Globus pallidus (tissue), 1 donor: ENCODE measurements around the gene TTYH1.
A peak's percentile ranks its signal among the peaks of the same experiment; 100 is the strongest.
"Not testable (repeated sequence)": the region's sequence is repeated elsewhere in the genome, so short reads cannot be mapped to it uniquely, and the experiment has no call there.

Experiments
- DNase-seq: peaks from one replicate; pipeline ENCODE4 v3.0.0-alpha.2; 2015; ENCODE audit warnings: low spot score

Gene TTYH1

GRCh38 chr19:54461210-54461609, 45.9 kb downstream of the TTYH1 start:
- no peak for DNase-seq

- DNase-seq, result no peak
Observed at GRCh38 chr19:54461613-54462012, 46.3 kb downstream of the TTYH1 start.

GRCh38 chr19:54462047-54462654, 46.9 kb downstream of the TTYH1 start:
- no peak for DNase-seq

DNA sequence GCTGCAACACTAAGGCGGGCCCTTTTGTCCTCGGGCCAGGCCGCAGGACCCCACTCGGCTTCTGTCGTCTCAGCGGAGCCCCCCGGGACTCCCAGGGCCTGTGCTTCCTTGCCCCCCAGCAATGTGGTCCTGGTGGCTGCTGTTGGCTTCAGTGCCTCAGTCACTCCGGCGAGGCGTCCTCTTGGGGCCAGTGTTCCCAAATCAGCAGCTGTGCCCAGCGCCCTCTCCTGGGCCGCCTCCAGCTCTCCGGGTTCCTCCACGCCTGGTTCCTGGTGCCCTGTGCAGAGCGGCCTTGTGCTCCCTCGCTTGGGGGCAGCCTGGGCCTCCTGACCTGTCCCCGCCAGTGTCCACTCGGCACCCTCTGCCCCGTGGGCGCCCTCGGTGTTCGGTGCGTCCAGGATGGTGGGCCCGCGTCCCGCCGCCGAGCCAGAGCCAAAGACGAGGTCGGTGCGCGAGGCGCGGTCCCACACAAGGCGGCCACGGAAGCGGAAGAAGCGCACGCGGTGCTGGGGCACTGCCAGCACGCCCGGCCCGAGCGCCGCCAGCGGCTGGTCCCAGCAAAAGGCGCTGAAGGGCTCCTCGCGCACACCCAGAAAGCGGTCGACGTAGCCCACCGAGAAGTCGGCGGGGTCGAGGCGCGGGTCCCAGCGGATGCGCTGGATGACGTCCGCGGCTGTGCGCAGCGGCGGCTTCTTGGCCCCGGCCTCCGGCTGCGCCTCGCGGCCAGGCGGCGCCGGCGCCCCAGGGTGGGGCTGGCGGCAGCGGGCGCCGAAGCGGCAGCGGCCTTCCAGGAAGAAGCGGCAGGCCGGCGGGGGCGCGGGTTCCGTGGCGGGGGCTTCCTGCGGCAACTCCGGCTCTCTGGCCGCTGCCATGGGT, 47.6 kb downstream of the TTYH1 start:
- peak; percentile 57 for DNase-seq

DNA sequence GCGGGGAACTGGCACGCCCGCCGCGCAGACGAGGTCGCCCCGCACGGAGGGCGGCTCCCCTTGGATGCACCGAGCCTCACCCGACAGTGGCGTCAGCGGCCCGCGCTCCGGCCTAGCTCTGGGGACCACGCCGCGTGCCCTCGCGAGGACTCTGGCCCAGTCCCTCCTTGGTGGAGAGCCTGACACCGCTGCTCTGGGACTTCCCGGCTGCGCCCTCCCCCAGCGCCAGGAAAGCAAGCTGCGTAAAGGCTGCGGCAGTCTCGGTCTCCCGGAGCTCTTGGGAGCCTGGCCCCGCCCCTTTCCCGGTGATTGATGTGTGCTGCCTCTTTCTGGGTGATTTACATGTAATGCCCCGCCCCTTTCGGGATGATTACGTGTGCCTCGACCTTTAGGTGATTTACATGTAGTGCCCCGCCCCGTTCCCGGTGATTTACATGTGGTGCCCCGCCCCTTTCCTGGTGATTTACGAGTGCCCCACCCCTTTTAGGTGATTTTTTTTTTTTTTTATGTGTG, 48.3 kb downstream of the TTYH1 start, which contains the start of gene LENG9:
LENG9 (minus strand) TSS at position 248 of the 513 bp plus-strand sequence. CDS start 252 bp downstream, outside the sequence.
- DNase-seq, result peak; percentile 98

DNA sequence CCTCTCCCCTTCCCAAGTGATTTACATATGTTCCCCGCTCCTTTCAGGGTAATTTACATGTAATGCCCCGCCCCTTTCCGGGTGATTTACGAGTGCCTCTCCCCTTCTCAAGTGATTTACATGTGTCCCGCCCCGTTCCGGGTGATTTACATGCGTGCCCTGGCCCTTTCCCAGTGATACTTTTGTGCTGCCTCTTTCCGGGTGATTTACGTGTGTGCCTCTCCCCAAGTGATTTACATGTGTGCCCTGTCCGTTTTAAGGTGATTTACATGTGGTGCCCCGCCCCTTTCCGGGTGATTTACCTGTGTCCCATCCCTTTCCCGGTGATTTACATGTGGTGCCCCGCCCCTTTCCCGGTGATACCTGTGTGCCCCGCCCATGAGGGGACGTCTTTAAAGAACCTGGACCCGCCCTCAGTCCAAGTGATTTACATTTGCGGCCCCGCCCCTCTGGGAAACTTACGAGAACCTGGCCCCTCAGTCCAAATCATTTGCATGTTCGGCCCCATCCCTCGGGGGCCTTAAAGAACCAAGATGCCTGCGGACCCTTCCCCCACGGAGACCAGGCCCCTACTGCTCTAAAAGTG, 48.9 kb downstream of the TTYH1 start:
- DNase-seq, result no peak

GRCh38 chr19:54464630-54465425, 49.6 kb downstream of the TTYH1 start:
- peak; percentile 84 for DNase-seq

- DNase-seq, result no peak
Observed at GRCh38 chr19:54465426-54466109, 50.3 kb downstream of the TTYH1 start.

- not testable (repeated sequence) for DNase-seq
Observed at GRCh38 chr19:54466110-54466480, 50.8 kb downstream of the TTYH1 start.

GRCh38 chr19:54469496-54469934, 54.3 kb downstream of the TTYH1 start:
- no peak for DNase-seq

GRCh38 chr19:54470276-54470887, 55.1 kb downstream of the TTYH1 start:
- no peak for DNase-seq

DNA sequence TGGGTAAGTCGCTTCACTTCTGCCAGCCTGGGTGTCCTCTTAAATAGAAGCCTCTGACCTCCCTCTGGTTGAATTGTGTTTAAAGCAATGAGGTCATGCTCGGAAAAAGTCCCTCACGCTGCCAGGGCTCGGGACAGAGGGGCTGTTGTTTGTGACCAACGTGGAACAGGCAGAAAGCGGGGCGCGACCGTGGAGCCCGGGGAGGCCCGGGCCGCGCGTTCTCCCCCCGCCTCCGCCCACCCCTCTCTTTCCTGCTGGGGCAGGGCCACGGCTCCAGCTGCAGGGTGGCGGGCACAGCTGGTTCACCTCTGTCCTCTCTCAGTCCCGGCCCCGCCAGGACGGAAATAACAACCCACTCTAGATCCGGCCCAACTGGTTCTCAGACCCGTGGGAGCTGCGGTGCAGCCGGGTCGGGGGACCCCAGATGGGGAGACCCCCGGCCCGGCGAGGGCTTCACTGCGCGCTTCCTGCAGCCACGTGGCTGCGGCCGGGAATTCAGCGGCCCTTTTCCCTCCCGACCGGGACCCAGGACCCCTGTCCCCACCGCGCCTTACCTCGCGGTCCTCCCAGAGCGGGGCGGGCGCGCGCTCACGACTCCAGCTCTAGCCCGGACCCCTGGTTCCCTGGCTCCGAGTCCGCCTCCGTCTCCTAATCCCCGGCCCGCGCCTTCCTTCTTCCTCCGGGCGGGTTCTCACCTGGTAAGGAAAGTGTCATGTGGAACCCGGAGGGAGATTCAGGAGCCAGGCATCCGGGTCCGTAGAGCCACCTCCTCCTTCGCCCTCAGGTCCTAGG, 55.9 kb downstream of the TTYH1 start:
- DNase-seq, result peak; percentile 72

DNA sequence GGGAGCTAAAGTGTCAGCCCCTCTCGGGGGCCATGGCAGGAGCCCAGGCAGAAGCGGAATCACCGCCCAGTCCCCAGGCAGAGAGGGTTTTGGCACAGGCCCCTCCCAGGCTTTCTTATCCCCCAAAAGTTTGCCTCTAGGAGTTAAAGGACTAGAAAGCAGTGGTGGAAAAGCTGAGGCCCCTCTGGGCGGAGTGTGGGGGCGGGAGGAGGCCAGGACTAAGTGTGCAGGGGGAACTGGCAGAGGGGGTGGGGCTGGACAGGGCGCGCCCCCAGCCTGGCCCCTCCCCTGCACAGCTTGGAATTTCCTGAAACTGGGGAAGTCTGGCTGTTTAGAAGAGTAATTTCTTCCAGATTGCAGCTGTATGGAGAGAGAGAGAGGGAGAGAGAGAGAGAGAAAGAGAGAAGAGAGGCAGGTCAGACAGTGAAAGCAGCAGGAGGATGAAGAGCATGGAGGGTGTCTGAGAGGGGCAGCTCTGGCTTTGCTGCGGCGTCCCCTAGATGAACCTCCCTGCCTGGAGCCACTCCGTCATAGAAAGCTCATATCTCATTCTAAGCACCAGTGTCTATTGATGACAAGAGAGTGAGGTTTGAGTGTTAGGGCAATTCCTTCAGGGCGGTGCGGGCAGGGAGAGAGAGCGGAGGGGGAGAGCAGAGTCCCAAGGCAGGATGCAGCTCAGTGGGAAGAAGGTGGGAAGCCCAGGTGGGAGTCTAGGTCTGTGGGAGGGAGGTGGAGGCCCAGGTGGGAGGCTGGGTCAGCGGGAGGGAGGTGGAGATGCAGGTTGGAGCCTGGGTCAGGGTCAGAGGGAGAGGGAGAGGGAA, 58.0 kb downstream of the TTYH1 start, which contains the start of gene CDC42EP5:
CDC42EP5 (minus strand) TSS at position 226 of the 821 bp plus-strand sequence. CDS start 7,749 bp downstream, outside the sequence.
- no peak for DNase-seq

GRCh38 chr19:54473892-54474372, 58.7 kb downstream of the TTYH1 start:
- no peak for DNase-seq

DNA sequence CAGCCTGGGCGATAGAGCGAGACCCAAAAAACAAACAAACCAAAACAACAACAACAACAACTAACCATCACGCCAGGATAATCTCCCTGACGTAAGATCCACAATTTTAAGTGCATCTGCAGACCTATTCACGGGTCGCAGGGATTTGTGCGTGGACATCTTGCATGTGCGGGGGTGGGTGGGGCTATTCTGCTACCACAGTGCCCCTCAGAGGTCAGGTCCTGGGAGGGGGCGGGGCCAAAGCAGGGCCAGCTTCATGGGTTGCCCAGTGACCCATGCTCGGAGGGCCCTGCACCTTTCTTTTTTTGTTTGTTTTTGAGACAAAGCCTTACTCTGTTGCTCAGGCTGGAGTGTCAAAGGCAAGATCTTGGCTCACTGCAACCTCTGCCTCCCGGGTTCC, 60.4 kb downstream of the TTYH1 start:
- DNase-seq, result no peak

DNA sequence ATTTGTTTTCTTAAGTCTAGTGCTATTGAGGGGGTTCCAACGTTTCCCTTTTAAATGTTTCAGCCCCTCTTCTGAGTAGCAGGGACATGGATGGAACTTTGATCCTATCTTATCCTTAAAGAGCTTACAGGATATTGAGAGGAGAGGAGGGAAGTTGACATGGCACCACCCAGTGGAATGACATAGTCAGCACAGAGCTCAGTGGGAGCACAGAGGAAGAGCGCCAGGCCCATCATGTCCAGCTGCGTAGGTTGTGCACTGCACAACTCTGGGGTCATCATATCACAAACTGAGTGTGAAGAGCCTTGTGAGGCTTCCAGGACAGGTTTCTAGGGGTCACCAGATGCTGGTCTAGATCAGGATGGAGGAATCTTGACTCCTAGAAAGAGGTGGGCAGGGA, 62.4 kb downstream of the TTYH1 start:
- no peak for DNase-seq

DNA sequence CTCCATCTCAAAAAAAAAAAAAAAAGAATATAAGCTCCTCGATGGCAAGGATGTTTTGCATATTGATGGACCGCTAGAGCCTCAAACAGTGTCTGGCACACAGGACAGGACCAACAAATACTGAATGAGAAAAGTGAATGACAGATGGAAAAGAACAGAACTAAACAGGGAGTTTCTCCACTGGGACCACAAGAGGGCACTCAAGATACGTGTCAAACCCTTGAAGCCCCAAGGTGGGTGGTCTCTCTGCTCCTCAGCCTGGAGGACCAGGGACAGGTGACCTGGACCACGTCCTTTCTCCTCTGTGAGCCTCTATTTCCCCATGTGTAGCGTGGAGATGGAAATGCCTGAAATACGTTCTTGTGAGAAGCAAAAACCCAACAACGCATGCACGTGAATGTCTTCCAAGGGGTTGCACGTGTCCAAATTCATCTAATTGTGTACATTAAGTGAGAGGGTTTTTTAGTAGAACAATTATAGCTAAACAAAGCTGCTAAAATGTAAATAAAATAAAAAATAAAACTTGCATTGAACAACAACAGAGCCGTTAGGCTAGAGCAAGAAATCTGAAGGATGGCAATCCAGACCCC, 63.5 kb downstream of the TTYH1 start:
- DNase-seq, result peak; percentile 31

GRCh38 chr19:54480051-54480450, 64.8 kb downstream of the TTYH1 start:
- DNase-seq, result no peak
